Left kidney (tissue), 2 donors: ENCODE results near the gene CXCR3. TPM values are rescaled to one million over a fixed set of nuclear protein-coding genes. Genes with fewer than 3 reads are reported as not detected.
"Not testable (repeated sequence)": the region's sequence is repeated elsewhere in the genome, so short reads cannot be mapped to it uniquely, and the experiment has no call there.

Source experiments
- DNase-seq: peaks from one replicate; pipeline ENCODE4 v3.0.0-alpha.2; 2013
- polyA plus RNA-seq: library from polyadenylated mRNA; unstranded; fragments of 120-200 nt; gene quantifications from one replicate; pipeline ENCODE4 v1.2.1, GENCODE V29; 2013; ENCODE audit not compliant: insufficient read length

Gene CXCR3
- polyA plus RNA-seq, 1 donor, result 0.17 TPM

DNA sequence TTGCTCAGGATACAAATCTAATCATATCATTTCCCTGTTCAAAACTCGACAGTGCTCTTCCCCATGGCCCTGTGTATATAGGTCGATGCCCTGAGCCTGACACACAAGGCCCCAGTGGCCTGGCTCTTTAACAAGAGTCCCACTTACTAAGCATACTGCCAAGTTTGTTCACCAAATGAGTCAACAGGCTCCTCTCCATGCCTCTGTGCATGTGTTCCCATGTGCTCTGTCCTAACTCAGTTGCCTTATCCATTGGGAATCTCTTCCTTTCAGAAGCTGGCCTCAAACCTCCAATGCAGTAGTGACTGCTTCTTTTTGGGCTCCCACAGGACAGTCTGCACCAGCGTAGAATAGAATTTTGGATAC, 18.9 kb upstream of the CXCR3 start:
- no peak for DNase-seq

DNA sequence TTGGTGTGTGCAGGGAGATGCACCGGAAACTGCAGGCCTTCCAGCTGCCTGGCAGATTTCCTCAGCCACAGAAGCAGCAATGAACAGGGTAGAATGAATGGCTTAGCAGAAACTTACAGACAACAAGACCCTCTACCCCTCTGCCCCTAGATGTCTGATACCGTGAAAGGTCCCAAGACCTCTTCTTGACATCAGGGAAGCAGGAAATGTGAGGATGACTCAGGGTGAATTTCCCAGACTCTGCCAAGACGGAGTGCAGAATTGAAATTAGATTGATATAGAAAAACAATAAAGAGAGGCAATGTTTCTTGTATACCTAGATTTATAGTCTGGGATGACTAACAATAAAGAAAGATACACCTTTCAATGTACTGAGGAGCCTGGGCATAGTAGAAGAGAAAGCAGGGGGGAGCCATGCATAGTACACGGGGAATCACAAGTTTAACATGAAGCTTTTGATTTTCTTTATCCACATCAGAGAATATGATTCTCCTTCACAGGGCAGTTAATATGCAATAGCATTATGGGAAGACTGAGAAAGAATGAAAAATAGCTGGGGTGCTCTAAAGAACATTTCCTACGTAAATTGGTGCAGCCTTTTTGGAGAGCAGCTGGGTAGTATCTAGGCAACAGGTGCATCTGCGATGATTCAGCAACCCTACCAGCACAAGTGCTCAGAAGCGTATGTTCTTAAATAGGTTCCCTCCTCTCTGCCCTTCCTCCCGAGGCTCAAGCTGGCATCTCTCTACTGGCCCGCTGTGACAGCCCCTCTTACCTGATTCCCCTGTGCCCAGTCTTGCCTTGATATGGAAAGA, 18.3 kb upstream of the CXCR3 start:
- DNase-seq, result no peak

- no peak for DNase-seq
Observed at GRCh38 chrX:71634366-71634765, 16.1 kb upstream of the CXCR3 start.

- DNase-seq, result no peak
Observed at GRCh38 chrX:71632923-71633657, 14.8 kb upstream of the CXCR3 start.

DNA sequence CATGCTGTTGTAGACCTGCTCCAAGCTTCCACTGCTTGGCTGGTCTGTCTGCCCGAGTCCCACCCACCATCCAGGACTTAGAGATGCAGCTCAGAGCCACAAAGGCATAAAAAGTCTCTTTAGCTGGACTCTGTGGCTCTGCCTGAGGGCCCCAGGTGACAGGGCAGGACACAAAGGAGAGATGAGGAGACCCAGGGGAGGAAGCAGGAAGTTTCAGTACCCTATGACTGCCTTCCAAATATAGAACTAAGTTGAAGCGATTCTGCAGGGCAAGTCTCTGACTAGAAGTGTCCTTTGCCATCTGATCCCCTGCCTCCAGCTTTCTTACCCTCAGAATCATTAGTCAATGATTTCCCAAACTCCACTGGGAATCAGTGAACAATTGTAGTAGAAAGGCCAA, 11.2 kb upstream of the CXCR3 start:
- no peak for DNase-seq

- no peak for DNase-seq
Observed at GRCh38 chrX:71627588-71628404, 9.5 kb upstream of the CXCR3 start.

DNA sequence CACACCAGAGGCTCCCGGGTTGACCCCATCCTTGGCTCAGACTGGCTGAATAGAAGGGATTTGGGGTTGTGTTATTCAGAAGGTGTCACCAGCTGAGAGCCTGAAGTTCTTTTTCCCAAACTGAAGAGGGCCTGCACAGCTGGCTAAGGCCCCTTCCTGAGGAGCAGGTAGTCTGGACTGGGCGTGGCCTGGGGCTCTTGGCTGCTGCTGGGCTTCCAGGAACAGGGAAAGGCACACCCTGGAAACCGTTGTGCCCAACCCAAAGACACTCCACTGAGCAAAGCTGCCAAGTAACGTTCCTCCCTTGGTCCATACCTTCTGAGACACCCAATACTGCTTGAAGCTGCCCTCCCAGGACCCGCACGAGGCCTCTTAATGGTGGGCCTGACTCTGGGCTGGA, 8.3 kb upstream of the CXCR3 start:
- no peak for DNase-seq

DNA sequence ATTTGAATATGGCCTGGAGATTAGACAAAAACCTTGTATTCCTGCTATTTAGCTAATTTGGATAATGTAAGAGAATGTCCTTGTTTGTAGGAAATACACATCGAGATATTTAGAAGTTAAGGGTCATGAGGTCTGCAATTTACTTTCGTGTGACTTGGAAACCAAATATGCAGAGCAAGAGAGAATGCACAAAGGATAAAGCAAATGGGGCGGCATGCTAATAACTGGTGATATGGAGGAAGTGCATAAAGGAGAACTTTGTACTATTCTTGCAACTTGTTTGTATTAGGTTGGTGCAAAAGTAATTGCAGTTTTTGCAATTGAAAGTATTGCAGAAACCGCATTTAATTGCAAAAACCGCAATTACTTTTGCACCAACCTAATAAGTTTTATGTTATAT, 7.2 kb upstream of the CXCR3 start:
- no peak for DNase-seq

GRCh38 chrX:71623714-71624113, 5.4 kb upstream of the CXCR3 start:
- no peak for DNase-seq

- peak; percentile 8 for DNase-seq
Observed at GRCh38 chrX:71622576-71623450, 4.5 kb upstream of the CXCR3 start.

DNA sequence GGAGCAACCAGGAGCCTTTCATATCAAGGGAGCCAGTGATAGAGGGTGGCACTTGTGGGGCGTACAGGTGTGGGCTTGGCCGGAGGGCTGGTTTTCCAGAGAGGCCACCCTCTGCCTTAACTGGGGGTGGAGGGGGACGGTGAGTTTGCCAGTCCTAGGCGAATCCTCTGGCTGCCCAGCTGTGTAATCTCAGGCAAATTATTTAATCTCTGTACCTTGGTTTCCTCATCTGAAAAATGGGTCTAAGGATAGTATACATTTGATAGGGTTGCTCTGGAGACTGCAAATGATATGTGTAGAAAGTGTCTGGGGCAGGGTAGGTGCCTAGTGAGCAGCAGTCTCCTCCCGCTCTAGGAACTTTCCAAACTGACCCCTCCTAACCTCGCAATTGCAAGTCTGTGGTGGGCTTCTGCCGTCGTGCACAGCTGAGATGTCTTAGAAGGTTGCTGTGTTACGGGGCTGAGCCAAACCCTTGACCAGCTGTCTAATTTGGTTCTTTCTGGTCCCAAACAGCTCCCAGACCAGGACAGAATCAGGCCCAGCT, 3.8 kb upstream of the CXCR3 start:
- no peak for DNase-seq

DNA sequence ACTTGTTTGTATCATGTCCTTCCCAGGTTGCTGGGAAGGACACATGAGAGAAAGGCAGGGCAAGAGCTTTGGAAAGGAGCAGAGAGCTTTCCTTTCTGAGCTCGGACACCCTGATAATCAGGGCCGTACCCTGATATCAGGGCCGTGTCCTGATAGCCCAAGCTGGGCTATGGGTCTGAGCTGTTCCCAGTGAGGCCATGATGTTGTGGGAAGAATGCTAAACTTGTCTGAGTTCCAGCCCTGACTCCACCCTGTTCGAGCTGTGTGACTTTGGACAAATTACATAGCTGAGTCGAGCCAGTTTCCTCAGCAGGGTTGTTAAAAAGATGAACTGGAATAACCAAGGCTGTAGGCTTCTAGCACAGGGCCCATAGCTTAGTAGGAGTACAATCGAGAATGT, 3.3 kb upstream of the CXCR3 start:
- DNase-seq, result no peak

GRCh38 chrX:71619986-71620385, 1.7 kb upstream of the CXCR3 start:
- DNase-seq, result no peak

DNA sequence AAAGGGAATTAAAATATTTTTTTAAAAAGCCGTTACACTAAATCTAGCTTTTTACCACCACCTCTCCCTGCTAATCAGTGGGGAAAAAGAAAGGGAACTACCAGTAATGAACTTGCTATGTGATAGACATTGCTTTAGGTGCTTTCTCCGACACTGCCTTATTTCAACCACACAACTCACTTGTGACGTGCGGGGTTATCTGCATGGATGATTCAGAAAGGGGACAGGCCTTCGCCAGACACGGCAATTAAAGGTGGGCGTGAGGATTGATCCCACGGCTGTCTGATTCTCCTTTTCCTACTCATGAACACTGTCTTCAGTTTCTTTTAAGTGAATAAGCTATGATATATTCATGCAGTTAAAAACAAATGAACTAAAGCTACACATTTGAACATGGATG, 882 bp upstream of the CXCR3 start:
- DNase-seq, result no peak

DNA sequence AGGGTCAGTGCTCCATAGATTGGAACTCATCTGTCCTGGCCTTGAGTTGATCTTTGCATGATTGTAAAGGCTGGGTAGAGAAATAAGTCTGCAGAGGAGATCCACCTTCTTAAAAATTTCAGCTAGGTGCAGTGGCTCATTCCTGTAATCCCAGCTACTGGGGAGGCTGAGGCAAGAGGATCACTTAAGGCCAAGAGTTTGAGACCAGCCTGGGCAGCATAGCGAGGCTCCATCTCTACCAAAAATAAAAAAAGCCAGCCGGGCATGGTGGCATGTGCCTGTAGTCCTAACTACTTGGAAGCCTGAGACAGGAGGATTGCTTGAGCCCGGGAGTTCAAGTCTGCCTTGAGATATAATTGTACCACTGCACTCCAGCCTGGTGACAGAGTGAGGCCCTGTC, 476 bp upstream of the CXCR3 start:
- no peak for DNase-seq

GRCh38 chrX:71617742-71618141, 569 bp downstream of the CXCR3 start:
- DNase-seq, result no peak

DNA sequence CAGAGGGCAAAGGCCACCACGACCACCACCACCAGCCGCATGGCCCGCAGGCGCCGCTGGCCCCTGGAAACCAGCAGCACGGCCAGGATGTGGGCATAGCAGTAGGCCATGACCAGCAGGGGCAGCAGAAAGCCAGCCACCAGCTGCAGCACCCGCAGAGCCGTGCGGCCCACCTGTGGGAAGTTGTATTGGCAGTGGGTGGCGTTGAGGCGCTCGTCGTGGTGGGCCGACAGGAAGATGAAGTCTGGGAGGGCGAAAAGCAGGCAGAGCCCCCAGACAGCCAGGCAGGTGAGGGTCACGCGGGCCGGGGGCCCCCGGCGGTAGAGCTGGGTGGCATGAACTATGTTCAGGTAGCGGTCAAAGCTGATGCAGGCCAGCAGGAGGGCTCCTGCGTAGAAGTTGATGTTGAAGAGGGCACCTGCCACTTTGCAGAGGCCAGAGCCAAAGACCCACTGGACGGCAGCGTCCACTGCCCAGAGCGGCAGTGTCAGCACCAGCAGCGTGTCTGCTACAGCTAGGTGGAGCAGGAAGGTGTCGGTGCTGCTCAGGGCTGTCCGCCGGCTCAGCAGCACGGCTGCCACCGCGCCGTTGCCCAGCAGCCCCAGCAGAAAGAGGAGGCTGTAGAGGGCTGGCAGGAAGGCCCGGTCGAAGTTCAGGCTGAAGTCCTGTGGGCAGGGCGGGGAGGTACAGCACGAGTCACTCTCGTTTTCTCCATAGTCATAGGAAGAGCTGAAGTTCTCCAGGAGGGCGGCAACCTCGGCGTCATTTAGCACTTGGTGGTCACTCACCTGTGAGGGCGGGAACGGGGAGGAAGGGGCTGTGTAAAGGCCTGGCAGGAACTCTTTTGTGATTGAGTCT, 1.4 kb downstream of the CXCR3 start:
- DNase-seq, result no peak

DNA sequence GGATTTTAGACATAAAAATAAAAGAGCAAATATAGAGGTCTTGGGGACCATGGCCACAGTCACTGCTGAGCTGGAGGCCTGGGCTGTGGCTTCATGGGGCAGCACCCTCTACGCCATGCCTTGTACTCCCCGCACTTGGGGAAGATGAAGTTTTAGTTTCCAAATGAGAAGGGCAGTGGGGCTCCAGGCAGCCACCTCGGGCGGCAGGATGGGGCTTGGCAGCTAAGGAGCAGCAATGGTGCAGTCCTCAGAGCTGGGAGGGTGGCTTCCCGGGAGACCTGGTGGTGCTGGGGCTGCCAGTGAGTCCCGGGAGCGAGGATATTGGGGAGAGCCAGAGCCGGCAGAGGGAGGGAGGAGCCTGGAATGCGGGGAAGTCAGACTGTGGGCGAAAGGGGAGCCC, 2.4 kb downstream of the CXCR3 start:
- DNase-seq, result no peak

DNA sequence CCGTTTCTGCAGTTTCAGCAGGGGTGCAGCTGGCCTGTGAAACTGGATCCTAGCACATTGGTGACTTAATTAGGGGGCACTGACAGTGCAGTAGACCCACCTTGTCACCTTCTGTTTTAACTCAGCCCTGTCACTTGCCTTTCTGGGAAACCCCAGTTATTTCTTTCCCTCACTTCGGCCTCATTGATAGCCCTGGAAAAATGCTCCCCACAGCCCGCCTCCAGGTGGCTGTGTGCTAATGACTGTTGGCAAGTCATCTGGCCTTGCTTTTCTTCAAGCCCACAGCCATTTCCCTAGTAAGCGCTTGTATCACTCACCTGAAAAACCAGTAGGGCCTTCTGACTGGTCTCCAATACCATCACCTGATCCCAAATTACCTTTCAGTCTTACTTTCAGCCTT, 3.3 kb downstream of the CXCR3 start:
- DNase-seq, result no peak

DNA sequence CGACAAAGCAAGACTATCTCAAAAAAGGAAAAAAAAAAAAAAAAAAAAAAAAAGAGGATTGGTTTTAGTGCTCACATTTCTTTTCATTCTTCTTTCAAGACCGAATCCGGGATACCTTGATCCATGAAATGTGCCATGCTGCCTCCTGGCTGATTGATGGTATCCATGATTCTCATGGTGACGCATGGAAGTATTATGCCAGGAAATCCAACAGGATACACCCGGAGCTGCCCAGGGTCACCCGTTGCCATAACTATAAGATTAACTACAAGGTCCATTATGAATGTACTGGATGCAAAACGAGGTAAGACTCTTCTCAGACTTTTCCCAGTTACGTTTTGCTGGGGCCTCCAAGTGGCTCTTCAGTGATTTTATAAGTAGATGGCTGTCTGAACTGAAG, 6.1 kb downstream of the CXCR3 start:
- DNase-seq, result no peak

GRCh38 chrX:71611736-71612135, 6.6 kb downstream of the CXCR3 start:
- not testable (repeated sequence) for DNase-seq
